ENCODE measurements around the gene ENTPD8.

Gene ENTPD8

DNA sequence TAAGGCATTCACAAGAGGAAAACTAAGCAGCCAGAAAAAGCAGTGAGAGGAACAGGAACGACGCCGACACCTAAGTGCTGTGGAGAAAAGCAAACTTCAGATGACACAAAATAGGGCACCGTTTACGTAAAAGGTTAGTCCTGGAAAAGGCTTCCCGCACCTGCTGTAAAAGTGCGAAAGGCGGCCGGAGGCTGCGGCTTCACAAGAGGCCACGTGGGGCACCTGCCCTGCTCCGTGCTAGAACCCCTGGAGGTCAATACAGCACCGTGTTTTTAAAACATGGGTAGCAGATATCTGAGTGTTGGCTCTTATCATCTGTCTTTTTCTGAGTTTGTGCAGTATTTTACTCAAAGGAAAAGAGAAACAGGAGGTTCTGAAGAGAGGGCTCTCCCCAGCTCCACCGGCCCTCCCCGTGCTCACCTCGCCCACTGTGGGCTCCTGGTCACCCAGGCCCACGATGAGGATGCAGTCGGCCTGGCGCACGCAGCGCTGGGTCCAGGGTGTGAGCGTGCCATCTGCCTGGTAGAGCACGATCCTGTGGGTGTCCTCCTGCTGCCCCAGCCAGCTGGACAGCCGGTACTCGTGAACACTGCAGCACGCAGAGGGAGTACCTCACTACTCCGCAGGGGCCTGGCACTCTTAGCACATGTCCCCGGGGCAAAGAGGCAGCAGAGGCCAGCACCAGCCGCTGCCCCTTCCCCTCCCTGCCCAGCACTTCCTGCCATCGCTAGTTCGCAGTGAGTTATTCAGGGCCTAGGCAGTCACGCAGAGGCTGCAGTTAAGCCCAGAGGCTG lies 38.9 kb upstream of the ENTPD8 start:
- no peak for DNase-seq (ENCODE audit: low read depth)
- TF ChIP-seq, protein P1, sequence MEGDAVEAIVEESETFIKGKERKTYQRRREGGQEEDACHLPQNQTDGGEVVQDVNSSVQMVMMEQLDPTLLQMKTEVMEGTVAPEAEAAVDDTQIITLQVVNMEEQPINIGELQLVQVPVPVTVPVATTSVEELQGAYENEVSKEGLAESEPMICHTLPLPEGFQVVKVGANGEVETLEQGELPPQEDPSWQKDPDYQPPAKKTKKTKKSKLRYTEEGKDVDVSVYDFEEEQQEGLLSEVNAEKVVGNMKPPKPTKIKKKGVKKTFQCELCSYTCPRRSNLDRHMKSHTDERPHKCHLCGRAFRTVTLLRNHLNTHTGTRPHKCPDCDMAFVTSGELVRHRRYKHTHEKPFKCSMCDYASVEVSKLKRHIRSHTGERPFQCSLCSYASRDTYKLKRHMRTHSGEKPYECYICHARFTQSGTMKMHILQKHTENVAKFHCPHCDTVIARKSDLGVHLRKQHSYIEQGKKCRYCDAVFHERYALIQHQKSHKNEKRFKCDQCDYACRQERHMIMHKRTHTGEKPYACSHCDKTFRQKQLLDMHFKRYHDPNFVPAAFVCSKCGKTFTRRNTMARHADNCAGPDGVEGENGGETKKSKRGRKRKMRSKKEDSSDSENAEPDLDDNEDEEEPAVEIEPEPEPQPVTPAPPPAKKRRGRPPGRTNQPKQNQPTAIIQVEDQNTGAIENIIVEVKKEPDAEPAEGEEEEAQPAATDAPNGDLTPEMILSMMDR (IDR thresholded peaks at IDR 0.05; ENCODE audit: insufficient read depth, low read depth, low read length, missing control alignments) = no peak
- no peak overlapping the region for H3K4me3 ChIP-seq (ENCODE audit: low read length)

DNA sequence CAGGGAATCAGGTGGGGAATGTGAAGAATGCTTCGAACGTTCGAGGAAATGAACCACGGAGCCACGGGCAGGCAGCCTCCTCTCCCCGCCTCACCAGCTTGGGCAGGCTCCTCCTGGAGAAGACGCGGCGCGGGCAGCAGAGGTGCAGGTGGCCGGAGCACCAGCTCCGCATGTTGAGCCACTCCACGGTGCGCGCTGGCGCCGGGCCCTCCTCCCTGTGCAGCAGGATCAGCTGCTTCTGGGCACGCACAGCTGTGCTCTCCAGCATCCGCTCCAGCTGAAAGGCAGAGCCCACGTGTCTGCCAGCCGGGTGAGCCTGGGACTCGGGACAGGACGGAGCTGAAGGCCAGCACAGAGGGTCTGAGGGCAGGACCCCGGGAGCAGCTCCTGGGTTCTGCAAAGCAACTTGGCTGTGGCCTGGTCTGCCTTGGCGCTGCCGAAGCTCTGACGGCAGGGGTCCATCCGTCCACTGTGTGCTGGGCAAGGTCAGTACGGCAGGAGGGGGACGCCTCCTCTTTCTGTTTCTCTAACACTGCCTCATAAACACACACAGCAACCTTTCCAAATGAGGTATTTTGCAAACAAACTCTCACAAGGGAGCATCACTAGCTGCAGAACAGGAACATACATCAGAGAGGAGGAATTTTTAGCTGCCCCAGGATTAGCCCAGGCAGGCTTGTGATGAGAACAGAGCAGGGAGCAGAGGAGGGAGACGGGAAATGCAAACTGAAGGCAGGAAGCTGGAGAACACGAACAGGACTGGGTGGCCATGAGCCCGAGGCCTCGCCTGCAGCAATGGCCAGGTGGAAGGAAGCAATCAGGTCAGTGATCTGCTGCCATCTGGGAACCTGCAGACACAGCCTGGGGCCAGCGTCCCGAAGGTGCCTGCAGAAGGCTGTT lies 38.1 kb upstream of the ENTPD8 start:
- peak; percentile 55 for DNase-seq (ENCODE audit: low read depth)
- no peak overlapping the region for H3K4me3 ChIP-seq (ENCODE audit: low read length)
- TF ChIP-seq, protein P1 (IDR thresholded peaks at IDR 0.05; ENCODE audit: insufficient read depth, low read depth, low read length, missing control alignments) = no peak

DNA sequence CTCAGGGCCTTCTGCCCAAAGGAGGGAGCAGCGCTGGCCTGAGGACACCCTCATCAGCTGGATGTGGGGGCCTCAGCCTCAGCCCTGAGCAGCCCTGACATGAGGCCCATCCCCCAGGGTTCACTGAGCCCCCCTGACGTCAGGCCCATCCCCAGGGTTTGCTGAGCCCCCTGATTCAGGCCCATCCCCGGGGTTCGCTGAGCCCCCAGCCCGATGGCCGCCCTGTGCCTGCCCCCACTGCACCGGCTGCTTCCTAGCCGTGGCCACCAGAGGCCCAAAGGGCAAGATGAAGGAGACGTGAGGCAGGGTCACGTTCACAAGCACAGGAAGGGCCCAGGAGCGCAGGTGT lies 37.4 kb upstream of the ENTPD8 start:
- no peak for DNase-seq (ENCODE audit: low read depth)
- TF ChIP-seq, protein P1 (IDR thresholded peaks at IDR 0.05; ENCODE audit: insufficient read depth, low read depth, low read length, missing control alignments) = no peak
- H3K4me3 ChIP-seq (ENCODE audit: low read length) = no peak overlapping the region

- no peak for DNase-seq (ENCODE audit: low read depth)
- no peak overlapping the region for H3K4me3 ChIP-seq (ENCODE audit: low read length)
- TF ChIP-seq, protein P1 (IDR thresholded peaks at IDR 0.05; ENCODE audit: insufficient read depth, low read depth, low read length, missing control alignments) = no peak
Measured at GRCh38 chr9:137477778-137478612, 36.8 kb upstream of the ENTPD8 start.

DNA sequence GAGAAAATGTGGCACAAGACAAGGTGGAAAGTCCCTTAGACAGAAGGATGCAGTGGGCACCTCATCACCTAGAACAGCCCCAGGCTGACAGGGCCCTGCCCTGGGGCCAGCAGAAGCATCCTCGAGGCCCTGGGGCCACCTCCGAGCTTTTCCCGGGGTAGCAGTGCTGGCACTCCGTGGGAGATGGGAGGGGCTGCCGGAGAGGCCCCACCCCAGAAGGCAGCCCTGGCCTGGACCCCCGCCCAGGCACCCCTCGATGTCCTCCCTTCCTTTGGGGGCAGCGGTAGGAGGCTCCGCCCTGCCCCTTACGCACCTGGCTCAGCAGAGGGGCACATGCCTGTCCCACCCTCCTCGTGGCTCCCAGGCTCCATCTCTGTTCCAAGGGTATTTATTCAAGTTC lies 35.7 kb upstream of the ENTPD8 start:
- DNase-seq (ENCODE audit: low read depth) = no peak
- TF ChIP-seq, protein P1 (IDR thresholded peaks at IDR 0.05; ENCODE audit: insufficient read depth, low read depth, low read length, missing control alignments) = no peak
- H3K4me3 ChIP-seq (ENCODE audit: low read length) = no peak overlapping the region

DNA sequence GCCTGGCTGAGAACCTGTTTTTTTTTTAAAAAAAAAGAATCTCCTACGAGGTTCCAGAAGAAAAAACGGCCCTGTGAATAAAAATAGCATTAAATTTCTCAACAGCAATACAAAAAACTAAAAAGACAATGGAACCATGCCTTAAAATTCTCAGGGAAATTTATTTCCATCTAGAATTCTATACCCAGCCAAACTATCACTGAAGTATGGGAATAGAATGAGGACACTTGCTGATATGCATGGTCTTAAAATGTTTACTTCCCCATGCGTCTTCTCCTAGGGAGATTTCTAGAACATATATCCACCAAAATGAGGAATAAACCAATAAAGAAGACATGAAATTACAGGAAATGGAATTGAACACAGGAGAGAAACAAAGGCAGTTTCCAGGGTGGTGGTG lies 34.5 kb upstream of the ENTPD8 start:
- no peak for DNase-seq (ENCODE audit: low read depth)
- H3K4me3 ChIP-seq (ENCODE audit: low read length) = no peak overlapping the region
- TF ChIP-seq, protein P1 (IDR thresholded peaks at IDR 0.05; ENCODE audit: insufficient read depth, low read depth, low read length, missing control alignments) = no peak
